GM15510 (cell line): Measurements from ENCODE around the gene TSPAN18.

Experiments used
- POLR2A ChIP-seq: IDR thresholded peaks from 3 replicates; pipeline ENCODE4 v1.6.1; 2011; ENCODE audit warnings: borderline replicate concordance; ENCODE audit not compliant: insufficient read length; ENCODE audit errors: extremely low read depth

Gene TSPAN18

GRCh38 chr11:44726283-44727113 lies at the start of gene TSPAN18:
Gene TSPAN18, plus strand, starts transcription at chr11:44726962. Its CDS starts 179,455 bp downstream, at chr11:44906417.
- no peak for TF ChIP-seq POLR2A

DNA sequence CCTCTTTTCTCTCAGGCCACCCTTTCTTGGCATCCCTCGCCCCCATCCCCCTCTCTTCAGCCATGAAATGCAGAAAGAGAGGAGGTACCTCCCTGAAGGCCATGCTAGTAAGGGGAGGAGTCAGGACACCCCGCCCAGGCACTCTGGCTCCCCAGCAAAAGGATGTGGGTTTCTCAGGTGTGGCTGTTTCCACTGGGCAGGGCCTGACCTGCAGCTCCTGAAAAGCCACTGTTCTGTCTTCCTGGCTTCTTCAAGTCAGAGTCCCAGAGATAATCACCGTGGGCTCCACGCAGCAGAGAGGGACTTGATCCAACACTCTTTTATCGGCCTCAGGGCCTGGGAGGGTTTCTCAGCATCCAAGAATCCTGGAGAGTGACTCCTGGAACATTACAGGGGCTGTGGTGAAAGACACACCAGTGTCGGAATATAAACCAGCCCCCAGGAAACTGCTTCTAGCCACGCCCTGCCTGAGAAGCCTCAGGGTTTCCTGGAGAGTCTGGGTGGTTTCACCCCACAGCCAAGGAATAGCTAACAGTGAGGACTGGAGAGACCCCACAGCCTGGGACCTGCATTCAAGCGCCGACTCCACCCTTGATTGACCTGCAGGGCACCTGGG lies 45.7 kb upstream of the TSPAN18 start:
- no peak for TF ChIP-seq POLR2A

- no peak for TF ChIP-seq POLR2A
These were observed 45.1 kb upstream of the TSPAN18 start for GRCh38 chr11:44681698-44682097.

DNA sequence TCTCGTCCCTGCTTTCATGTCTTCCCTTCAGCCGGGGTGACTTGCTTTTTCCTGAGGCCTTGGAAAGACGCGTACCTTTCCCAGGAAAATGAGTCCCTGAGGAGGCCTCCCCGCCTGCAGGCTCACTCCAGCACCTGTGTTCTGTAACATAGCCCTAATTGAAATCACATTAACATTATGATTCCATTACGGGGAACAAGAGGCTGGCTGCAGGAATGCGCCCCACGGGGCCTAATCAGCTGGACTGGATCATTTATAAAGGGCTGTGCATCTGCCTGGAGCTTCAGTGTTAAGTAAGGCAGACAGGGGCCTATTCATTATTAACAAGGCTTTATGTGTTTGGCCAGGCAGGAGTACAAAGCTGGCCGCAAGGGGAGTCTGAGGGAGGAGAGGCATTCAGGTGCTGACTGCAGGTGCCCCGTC lies 41.9 kb upstream of the TSPAN18 start:
- TF ChIP-seq POLR2A: no peak

DNA sequence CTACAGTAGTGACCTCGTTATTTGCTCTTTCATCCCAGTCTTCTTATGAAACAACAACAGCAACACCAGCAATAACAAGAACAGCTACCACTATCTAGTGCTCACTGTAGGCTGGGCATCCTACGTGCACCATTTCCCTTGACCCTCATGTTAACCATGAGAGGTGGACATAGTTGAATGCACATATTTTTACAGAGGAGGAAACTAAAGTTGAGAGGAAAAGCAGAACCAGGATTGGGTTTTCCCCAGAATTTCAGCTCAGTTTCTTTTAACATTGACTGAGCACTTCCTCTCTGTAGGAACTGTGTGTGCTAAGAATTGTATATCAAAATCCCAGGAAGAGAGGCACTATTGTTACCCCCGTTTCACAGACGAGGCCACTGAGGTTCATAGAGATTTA lies 39.4 kb upstream of the TSPAN18 start:
- no peak for TF ChIP-seq POLR2A

- TF ChIP-seq POLR2A: no peak
These were observed 37.5 kb upstream of the TSPAN18 start for GRCh38 chr11:44689265-44689664.

DNA sequence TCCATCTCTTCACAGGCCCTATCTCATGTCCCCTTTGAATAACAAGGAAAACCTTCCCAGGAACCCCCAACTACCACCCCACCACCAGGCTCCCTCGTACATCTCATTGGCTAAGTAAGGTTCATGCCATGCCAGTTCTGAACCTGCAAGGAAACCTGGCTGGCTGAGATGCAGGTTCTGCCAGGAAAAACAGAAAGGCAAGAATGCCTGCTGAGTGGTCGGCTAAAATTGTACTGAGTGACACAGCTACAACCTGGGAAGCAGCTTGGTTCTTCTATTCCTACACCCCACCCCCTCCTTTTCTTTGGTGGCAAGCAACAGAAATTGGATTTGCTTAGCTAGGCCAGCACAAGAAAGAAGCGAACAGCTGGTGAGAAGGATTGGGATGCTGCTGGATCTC lies 36.1 kb upstream of the TSPAN18 start:
- no peak for TF ChIP-seq POLR2A

GRCh38 chr11:44692460-44692859 lies 34.3 kb upstream of the TSPAN18 start:
- no peak for TF ChIP-seq POLR2A

DNA sequence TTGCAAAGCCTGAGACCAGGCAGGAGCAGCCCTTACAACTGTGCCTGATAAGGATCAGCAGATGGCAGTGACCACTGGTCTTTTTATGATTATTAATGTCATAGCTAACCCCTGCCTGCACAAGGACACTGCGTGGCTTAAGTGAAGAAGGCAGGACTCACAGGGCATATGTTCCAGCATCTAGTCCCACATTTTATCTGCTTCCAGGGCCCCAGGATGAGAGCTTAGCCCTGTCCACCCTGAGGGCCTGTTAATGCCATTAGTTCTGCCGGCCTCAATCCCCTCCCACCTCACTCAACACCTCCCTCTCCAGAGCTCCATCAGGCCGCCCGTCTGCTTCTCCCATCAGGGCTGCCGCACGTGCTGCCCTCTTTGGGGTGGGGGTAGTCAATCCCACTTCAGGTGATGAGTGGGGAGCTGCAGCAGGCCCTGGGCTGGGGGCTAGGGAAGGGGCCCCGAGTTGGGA lies 33.1 kb upstream of the TSPAN18 start:
- TF ChIP-seq POLR2A: no peak

DNA sequence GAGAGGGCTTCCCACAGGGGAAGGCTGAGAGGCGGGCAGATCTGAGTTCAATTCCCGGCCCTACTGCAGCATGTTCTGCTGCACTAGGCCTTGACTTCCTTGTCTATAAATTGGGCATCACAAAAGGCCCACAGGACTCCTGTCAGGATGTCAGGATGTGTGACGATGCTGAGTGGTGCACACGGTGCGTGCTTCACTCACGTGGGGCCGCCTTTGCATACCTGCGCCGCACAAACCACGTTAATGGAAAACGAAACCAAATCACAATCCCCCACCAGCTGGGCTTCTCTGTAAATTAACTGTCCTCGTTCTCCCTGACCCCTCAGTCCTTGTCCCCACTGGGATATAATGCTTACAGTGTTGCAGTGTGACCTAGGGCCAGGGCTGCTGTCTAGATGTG lies 32.3 kb upstream of the TSPAN18 start:
- TF ChIP-seq POLR2A: no peak

DNA sequence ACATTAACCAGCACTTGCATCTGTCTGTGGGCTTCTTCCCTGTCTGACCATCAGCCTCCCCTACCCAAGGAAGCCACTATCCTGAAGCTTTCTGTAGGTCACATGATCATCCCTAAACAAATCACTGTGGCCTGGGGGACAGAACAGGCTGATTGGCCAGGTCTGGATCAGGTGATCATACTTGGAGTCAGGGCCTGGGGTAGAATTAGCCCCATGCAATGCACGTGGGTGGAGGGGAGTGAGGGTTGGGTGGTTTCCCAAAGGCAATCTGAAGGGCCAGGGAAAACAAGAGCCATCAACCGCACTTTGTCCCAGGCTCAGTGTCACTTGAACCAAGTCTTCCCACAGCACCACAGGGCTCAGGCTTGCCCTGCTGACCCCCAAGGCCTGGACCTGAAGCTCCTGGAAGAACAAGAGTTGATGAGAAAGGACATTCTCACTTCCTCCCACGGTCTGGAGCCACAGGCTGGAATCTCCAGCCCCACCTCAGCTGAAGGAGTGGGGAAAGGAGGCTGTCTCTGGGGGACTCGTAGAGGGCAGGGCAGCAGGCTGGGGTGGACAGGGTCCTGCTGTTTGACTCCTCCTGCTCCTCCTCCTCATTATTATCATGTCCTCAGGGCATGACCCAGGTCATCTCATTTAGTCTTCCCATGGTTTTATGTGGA lies 31.5 kb upstream of the TSPAN18 start:
- TF ChIP-seq POLR2A: no peak

GRCh38 chr11:44698252-44698912 lies 28.4 kb upstream of the TSPAN18 start:
- TF ChIP-seq POLR2A: no peak

GRCh38 chr11:44699497-44700408 lies 27.0 kb upstream of the TSPAN18 start:
- TF ChIP-seq POLR2A: no peak

DNA sequence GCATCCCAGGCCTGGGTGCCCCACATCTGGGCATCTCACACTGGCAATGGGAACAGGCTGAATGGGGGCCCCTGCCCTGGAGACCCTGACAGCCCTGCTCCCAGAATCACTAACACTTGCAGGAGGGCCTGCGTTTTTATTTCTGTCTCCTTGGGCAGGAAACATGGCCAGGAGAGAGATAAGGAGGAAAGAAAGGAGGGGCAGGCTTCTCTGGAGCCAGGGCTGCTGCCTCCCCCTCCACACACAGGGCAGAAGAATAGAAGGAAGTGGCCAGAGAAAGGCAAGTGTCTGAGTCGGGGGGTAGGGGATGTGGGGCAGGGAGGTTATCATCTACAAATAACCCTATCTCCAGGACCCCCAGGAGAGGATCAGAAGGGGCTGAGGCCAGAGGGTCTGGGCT lies 25.5 kb upstream of the TSPAN18 start:
- TF ChIP-seq POLR2A: no peak
